ENCODE results near the gene MANSC1. TPM values are rescaled to one million over a fixed set of nuclear protein-coding genes. Genes with fewer than 3 reads are reported as not detected.

MANSC1 gene
- total RNA-seq, 1 experiment from 2014 or later, result 9.1 TPM

GRCh38 chr12:12379831-12380730 is 30.0 kb upstream of the MANSC1 start:
- TF ChIP-seq CTCF (conservative IDR thresholded peaks at IDR 0.05), result no peak
- Histone ChIP-seq H4K5ac (ENCODE audit: insufficient read length, low read depth, low read length) (no peak overlapping the region), H2AK5ac (ENCODE audit: insufficient read length, low read length) (no peak overlapping the region), H3K9ac (ENCODE audit: extremely low read depth, insufficient read length, low read length) (no peak overlapping the region), H3K14ac (ENCODE audit: insufficient read depth, low read length) (no peak overlapping the region), H3K79me1 (ENCODE audit: insufficient read depth, low read depth, low read length, poor library complexity, severe bottlenecking) (no peaks in the 10 kb centered on the region), H3K56ac (ENCODE audit: insufficient read length, low read depth, low read length) (no peak overlapping the region), H3K23ac (ENCODE audit: insufficient read length, low read depth, low read length) (no peak overlapping the region), H3K4me1 (ENCODE audit: insufficient read depth, low read length) (peaks cover 5% of the 10 kb centered on the region; the same call in 1 of the 2 replicates), H4K8ac (replicated peaks; ENCODE audit: insufficient read length, low read depth, low read length) (no peak overlapping the region), H3K23me2 (ENCODE audit: insufficient read length, low read depth, low read length, poor library complexity, severe bottlenecking) (no peaks in the 10 kb centered on the region), H3K4me2 (ENCODE audit: insufficient read depth, insufficient read length, low read length) (no peak overlapping the region), H2BK12ac (ENCODE audit: insufficient read length, low read depth, low read length) (no peak overlapping the region), H3K27me3 (ENCODE audit: insufficient read depth, low read length) (no peaks in the 10 kb centered on the region), H3T11ph (ENCODE audit: low read length) (no peak overlapping the region), H2BK120ac (ENCODE audit: low read depth, low read length, poor library complexity, severe bottlenecking) (no peak overlapping the region), H3K4ac (ENCODE audit: low read depth, low read length) (no peak overlapping the region), H4K91ac (ENCODE audit: insufficient read length, low read depth, low read length) (no peak overlapping the region), H2BK20ac (ENCODE audit: low read depth, low read length, poor library complexity, severe bottlenecking) (no peak overlapping the region), H2AFZ (ENCODE audit: low read length) (no peak overlapping the region), H4K20me1 (ENCODE audit: control insufficient read depth, insufficient read depth, insufficient read length) (no peaks in the 10 kb centered on the region), H2BK5ac (ENCODE audit: insufficient read length, low read length) (no peak overlapping the region), H3K9me3 (ENCODE audit: control insufficient read depth, low read depth, low read length) (no peaks in the 10 kb centered on the region), H3K27ac (ENCODE audit: insufficient read length, low read depth, low read length) (no peak overlapping the region), H2BK15ac (ENCODE audit: low read depth, low read length) (no peak overlapping the region), H3K18ac (ENCODE audit: insufficient read length, low read depth, low read length) (no peak overlapping the region), H3K79me2 (ENCODE audit: insufficient read depth, low read length) (no peaks in the 10 kb centered on the region)
- H3K27me3 Mint-ChIP-seq (ENCODE audit: low read depth), result no peaks in the 10 kb centered on the region
- H3K4me1 Mint-ChIP-seq, result peaks cover 29 to 34% of the 10 kb centered on the region in 2 experiments
- no peak overlapping the region for H3K4me3 Mint-ChIP-seq
- peaks cover 10 to 27% (median 14%) of the 10 kb centered on the region in 3 experiments for H3K36me3 Mint-ChIP-seq (ENCODE audit: insufficient read depth in 1 of 3, low read depth in 3 of 3)
- H3K27ac Mint-ChIP-seq, result peak overlapping the region in 2 of 3 experiments; percentile 22 to 42; a peak in 3 of 7 replicates
- WGBS (ENCODE audit: extremely low coverage, insufficient read length, low lambda C conversion rate), result no CpG with 5 or more reads among the region's 4 CpGs
- peaks cover 10 to 21% of the 10 kb centered on the region in 2 experiments for H3K9me3 Mint-ChIP-seq
- no peak for DNase-seq
